ENCODE results near the gene FGFR3.

The FGFR3 gene

GRCh38 chr4:1765409-1766072, 27.6 kb upstream of the FGFR3 start:
- Histone ChIP-seq H2BK5ac (ENCODE audit: low read length) (no peak overlapping the region), H3K4me3 (ENCODE audit: low read length) (no peak overlapping the region), H4K5ac (ENCODE audit: low read length) (no peak overlapping the region), H2AK5ac (ENCODE audit: low read length) (no peak overlapping the region), H3K4me2 (ENCODE audit: low read length) (no peak overlapping the region), H3K4me1 (ENCODE audit: control insufficient read depth, low read depth, low read length) (no peaks in the 10 kb centered on the region), H3K56ac (ENCODE audit: low read length) (no peak overlapping the region), H3K79me2 (ENCODE audit: control insufficient read depth, insufficient read depth, low read length) (no peaks in the 10 kb centered on the region), H3K18ac (ENCODE audit: low read length) (no peak overlapping the region), H2BK15ac (replicated peaks; ENCODE audit: low read depth) (no peak overlapping the region), H3K9ac (ENCODE audit: low read length) (no peak overlapping the region), H3K36me3 (ENCODE audit: control insufficient read depth, insufficient read depth, low read length) (no peaks in the 10 kb centered on the region), H3K23ac (ENCODE audit: low read length) (no peak overlapping the region), H3K79me1 (ENCODE audit: low read length) (no peaks in the 10 kb centered on the region), H2BK120ac (ENCODE audit: low read depth, low read length) (no peak overlapping the region), H3K4ac (ENCODE audit: low read depth, low read length) (no peak overlapping the region), H3K27me3 (ENCODE audit: insufficient read depth, low read length, poor library complexity) (no peaks in the 10 kb centered on the region), H3K27ac (ENCODE audit: low read depth, low read length) (no peak overlapping the region), H4K8ac (ENCODE audit: low read depth, low read length) (no peak overlapping the region)
- no CpG with 5 or more reads among the region's 10 CpGs for WGBS (ENCODE audit: extremely low coverage, insufficient coverage, low lambda C conversion rate)
- DNase-seq, result peak; percentile 46

GRCh38 chr4:1766106-1767060, 26.7 kb upstream of the FGFR3 start:
- no peak overlapping the region for H2BK120ac ChIP-seq (ENCODE audit: low read depth, low read length)

GRCh38 chr4:1767061-1767769, 25.9 kb upstream of the FGFR3 start:
- no peak overlapping the region for H3K23ac ChIP-seq (ENCODE audit: low read length)
- no peak overlapping the region for H3K27ac ChIP-seq (ENCODE audit: low read depth, low read length)
- H2BK15ac ChIP-seq (replicated peaks; ENCODE audit: low read depth), result no peak overlapping the region
- no peak overlapping the region for H2AK5ac ChIP-seq (ENCODE audit: low read length)
- no peak overlapping the region for H3K4me3 ChIP-seq (ENCODE audit: low read length)
- H3K9ac ChIP-seq (ENCODE audit: low read length), result peak overlapping the region; percentile 34
- whole genome bisulfite sequencing (ENCODE audit: extremely low coverage, insufficient coverage, low lambda C conversion rate), result no CpG with 5 or more reads among the region's 84 CpGs
- no peaks in the 10 kb centered on the region for H3K36me3 ChIP-seq (ENCODE audit: control insufficient read depth, insufficient read depth, low read length)
- peak overlapping the region; percentile 73 for H3K56ac ChIP-seq (ENCODE audit: low read length)
- no peaks in the 10 kb centered on the region for H3K79me2 ChIP-seq (ENCODE audit: control insufficient read depth, insufficient read depth, low read length)
- H3K79me1 ChIP-seq (ENCODE audit: low read length), result no peaks in the 10 kb centered on the region
- H2BK120ac ChIP-seq (ENCODE audit: low read depth, low read length), result peak overlapping the region; percentile 17
- H3K4ac ChIP-seq (ENCODE audit: low read depth, low read length), result peak overlapping the region; percentile 71
- H4K8ac ChIP-seq (ENCODE audit: low read depth, low read length), result peak overlapping the region; percentile 30
- DNase-seq, result peak; percentile 52
- H2BK5ac ChIP-seq (ENCODE audit: low read length), result no peak overlapping the region
- no peaks in the 10 kb centered on the region for H3K4me1 ChIP-seq (ENCODE audit: control insufficient read depth, low read depth, low read length)
- H3K4me2 ChIP-seq (ENCODE audit: low read length), result no peak overlapping the region
- no peak overlapping the region for H4K5ac ChIP-seq (ENCODE audit: low read length)
- no peaks in the 10 kb centered on the region for H3K27me3 ChIP-seq (ENCODE audit: insufficient read depth, low read length, poor library complexity)
- H3K18ac ChIP-seq (ENCODE audit: low read length), result peak overlapping the region; percentile 76

More at GRCh38 chr4:1766106-1767060, 26.7 kb upstream of the FGFR3 start:
- Histone ChIP-seq H3K4me3 (ENCODE audit: low read length) (no peak overlapping the region), H3K4me1 (ENCODE audit: control insufficient read depth, low read depth, low read length) (no peaks in the 10 kb centered on the region), H3K27me3 (ENCODE audit: insufficient read depth, low read length, poor library complexity) (no peaks in the 10 kb centered on the region), H3K18ac (ENCODE audit: low read length) (peak overlapping the region; percentile 3), H3K27ac (ENCODE audit: low read depth, low read length) (no peak overlapping the region), H3K56ac (ENCODE audit: low read length) (peak overlapping the region; percentile 3), H3K9ac (ENCODE audit: low read length) (no peak overlapping the region), H2AK5ac (ENCODE audit: low read length) (peak overlapping the region; percentile 12), H2BK15ac (replicated peaks; ENCODE audit: low read depth) (no peak overlapping the region), H3K36me3 (ENCODE audit: control insufficient read depth, insufficient read depth, low read length) (no peaks in the 10 kb centered on the region), H3K23ac (ENCODE audit: low read length) (no peak overlapping the region), H3K4me2 (ENCODE audit: low read length) (no peak overlapping the region), H3K79me1 (ENCODE audit: low read length) (no peaks in the 10 kb centered on the region), H4K5ac (ENCODE audit: low read length) (no peak overlapping the region), H4K8ac (ENCODE audit: low read depth, low read length) (no peak overlapping the region), H3K4ac (ENCODE audit: low read depth, low read length) (peak overlapping the region; percentile 44), H2BK5ac (ENCODE audit: low read length) (no peak overlapping the region), H3K79me2 (ENCODE audit: control insufficient read depth, insufficient read depth, low read length) (no peaks in the 10 kb centered on the region)
- DNase-seq, result peak; percentile 52
- no CpG with 5 or more reads among the region's 41 CpGs for WGBS (ENCODE audit: extremely low coverage, insufficient coverage, low lambda C conversion rate)

- no peaks in the 10 kb centered on the region for H3K79me2 ChIP-seq (ENCODE audit: control insufficient read depth, insufficient read depth, low read length)
- peak overlapping the region; percentile 30 for H4K8ac ChIP-seq (ENCODE audit: low read depth, low read length)
- no peaks in the 10 kb centered on the region for H3K4me1 ChIP-seq (ENCODE audit: control insufficient read depth, low read depth, low read length)
- H3K4ac ChIP-seq (ENCODE audit: low read depth, low read length), result peak overlapping the region; percentile 71
- peak; percentile 80 for DNase-seq
- peak overlapping the region; percentile 76 for H3K18ac ChIP-seq (ENCODE audit: low read length)
- no peak overlapping the region for H3K4me3 ChIP-seq (ENCODE audit: low read length)
- no CpG with 5 or more reads among the region's 32 CpGs for WGBS (ENCODE audit: extremely low coverage, insufficient coverage, low lambda C conversion rate)
- H4K5ac ChIP-seq (ENCODE audit: low read length), result no peak overlapping the region
- H3K79me1 ChIP-seq (ENCODE audit: low read length), result no peaks in the 10 kb centered on the region
- H2BK15ac ChIP-seq (replicated peaks; ENCODE audit: low read depth), result no peak overlapping the region
- peak overlapping the region; percentile 17 for H2BK120ac ChIP-seq (ENCODE audit: low read depth, low read length)
- no peaks in the 10 kb centered on the region for H3K36me3 ChIP-seq (ENCODE audit: control insufficient read depth, insufficient read depth, low read length)
- no peaks in the 10 kb centered on the region for H3K27me3 ChIP-seq (ENCODE audit: insufficient read depth, low read length, poor library complexity)
- peak overlapping the region; percentile 11 for H3K9ac ChIP-seq (ENCODE audit: low read length)
- no peak overlapping the region for H3K23ac ChIP-seq (ENCODE audit: low read length)
- peak overlapping the region; percentile 6 for H3K4me2 ChIP-seq (ENCODE audit: low read length)
- no peak overlapping the region for H2BK5ac ChIP-seq (ENCODE audit: low read length)
- H3K56ac ChIP-seq (ENCODE audit: low read length), result peak overlapping the region; percentile 73
- H2AK5ac ChIP-seq (ENCODE audit: low read length), result no peak overlapping the region
- no peak overlapping the region for H3K27ac ChIP-seq (ENCODE audit: low read depth, low read length)
Observed at GRCh38 chr4:1767770-1768366, 25.2 kb upstream of the FGFR3 start.

- no peak overlapping the region for H3K27ac ChIP-seq (ENCODE audit: low read depth, low read length)
- no CpG with 5 or more reads among the region's 23 CpGs for WGBS (ENCODE audit: extremely low coverage, insufficient coverage, low lambda C conversion rate)
Observed at GRCh38 chr4:1768367-1769034, 24.6 kb upstream of the FGFR3 start.

More at GRCh38 chr4:1768367-1769034, 24.6 kb upstream of the FGFR3 start:
- H2AK5ac ChIP-seq (ENCODE audit: low read length), result no peak overlapping the region
- no peak overlapping the region for H4K8ac ChIP-seq (ENCODE audit: low read depth, low read length)
- no peaks in the 10 kb centered on the region for H3K36me3 ChIP-seq (ENCODE audit: control insufficient read depth, insufficient read depth, low read length)
- H3K79me1 ChIP-seq (ENCODE audit: low read length), result no peaks in the 10 kb centered on the region
- H3K4me2 ChIP-seq (ENCODE audit: low read length), result no peak overlapping the region
- H3K79me2 ChIP-seq (ENCODE audit: control insufficient read depth, insufficient read depth, low read length), result no peaks in the 10 kb centered on the region
- no peak overlapping the region for H2BK15ac ChIP-seq (replicated peaks; ENCODE audit: low read depth)
- no peaks in the 10 kb centered on the region for H3K27me3 ChIP-seq (ENCODE audit: insufficient read depth, low read length, poor library complexity)
- DNase-seq, result no peak
- peak overlapping the region; percentile 30 for H3K56ac ChIP-seq (ENCODE audit: low read length)
- H3K4me3 ChIP-seq (ENCODE audit: low read length), result no peak overlapping the region
- no peaks in the 10 kb centered on the region for H3K4me1 ChIP-seq (ENCODE audit: control insufficient read depth, low read depth, low read length)
- no peak overlapping the region for H3K9ac ChIP-seq (ENCODE audit: low read length)
- H2BK120ac ChIP-seq (ENCODE audit: low read depth, low read length), result no peak overlapping the region
- no peak overlapping the region for H4K5ac ChIP-seq (ENCODE audit: low read length)
- H3K4ac ChIP-seq (ENCODE audit: low read depth, low read length), result no peak overlapping the region
- H3K18ac ChIP-seq (ENCODE audit: low read length), result no peak overlapping the region
- no peak overlapping the region for H3K23ac ChIP-seq (ENCODE audit: low read length)
- H2BK5ac ChIP-seq (ENCODE audit: low read length), result no peak overlapping the region

Data from mesendoderm (in vitro differentiated cells).